GM13977 (cell line): ENCODE results near the gene TEX29.

Experiments
- DNase-seq: peaks from one replicate; pipeline ENCODE4 v3.0.0; 2012; ENCODE audit warnings: low spot score
- CTCF ChIP-seq: IDR thresholded peaks from 2 replicates; pipeline ENCODE4 v1.5.1; 2012; ENCODE audit warnings: mild to moderate bottlenecking, control low read depth; ENCODE audit not compliant: insufficient read depth; ENCODE audit errors: extremely low read depth, missing control alignments
- in situ Hi-C: fragments of 300-500 bp; cut with MboI; formaldehyde crosslinking; loops from one replicate; pipeline ENCODE4 v1.12.0; 2022; ENCODE audit warnings: low sequenced_read_pairs, low pct_unique_long_range_greater_than_20kb, mixed read lengths, inconsistent platforms; ENCODE audit not compliant: unreplicated experiment

Gene TEX29

GRCh38 chr13:111360452-111360851 lies 40.0 kb downstream of the TEX29 start:
- DNase-seq, result no peak
- in situ Hi-C loops, result no loop called here
- TF ChIP-seq CTCF, result no peak

DNA sequence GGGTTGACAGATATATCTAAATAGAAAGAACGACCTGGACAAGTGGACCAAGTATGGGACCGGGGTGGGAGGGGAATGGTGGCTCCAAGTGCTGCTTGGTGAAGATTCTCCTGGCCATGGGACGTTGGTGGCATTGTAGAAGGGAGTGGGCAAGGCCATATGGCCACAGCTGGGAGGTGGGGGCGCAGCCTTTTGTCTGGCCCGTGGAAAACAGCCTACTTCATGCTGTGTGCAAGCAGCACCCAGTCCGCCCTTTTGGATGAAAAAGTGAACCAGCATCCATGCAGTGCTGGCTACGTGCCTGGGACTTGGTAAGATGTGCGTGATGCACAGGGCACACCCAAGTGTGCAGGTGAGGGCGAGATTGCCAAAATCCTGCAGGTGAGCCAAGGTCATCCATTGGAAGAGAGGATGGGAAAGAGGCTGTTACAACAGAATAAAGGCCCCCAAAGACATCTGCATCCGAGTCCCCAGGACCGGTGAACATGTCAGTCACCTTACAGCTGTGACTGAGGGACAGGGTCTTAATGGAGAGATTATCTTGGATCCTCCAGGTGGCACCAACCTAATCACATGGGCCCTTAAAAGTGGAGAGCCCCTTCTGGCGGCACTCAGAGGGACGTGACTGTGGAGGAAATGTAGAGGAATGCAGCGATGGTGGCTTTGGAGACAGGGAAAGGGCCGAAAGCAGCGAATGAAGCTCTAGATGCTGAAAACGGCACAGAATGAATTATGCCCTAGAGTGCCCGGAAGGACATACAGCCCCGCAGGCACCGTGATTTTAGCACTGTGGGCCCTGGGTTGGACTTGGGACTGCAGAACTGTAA lies 40.8 kb downstream of the TEX29 start:
- in situ Hi-C loops, result no loop called here
- TF ChIP-seq CTCF, result no peak
- no peak for DNase-seq

GRCh38 chr13:111361873-111362648 lies 41.6 kb downstream of the TEX29 start:
- no peak for TF ChIP-seq CTCF
- DNase-seq, result no peak
- in situ Hi-C loops, result no loop called here

GRCh38 chr13:111363121-111363520 lies 42.7 kb downstream of the TEX29 start:
- no peak for DNase-seq
- no peak for TF ChIP-seq CTCF
- in situ Hi-C loops, result no loop called here

GRCh38 chr13:111363591-111363990 lies 43.1 kb downstream of the TEX29 start:
- DNase-seq, result no peak
- TF ChIP-seq CTCF, result no peak
- in situ Hi-C loops, result no loop called here

DNA sequence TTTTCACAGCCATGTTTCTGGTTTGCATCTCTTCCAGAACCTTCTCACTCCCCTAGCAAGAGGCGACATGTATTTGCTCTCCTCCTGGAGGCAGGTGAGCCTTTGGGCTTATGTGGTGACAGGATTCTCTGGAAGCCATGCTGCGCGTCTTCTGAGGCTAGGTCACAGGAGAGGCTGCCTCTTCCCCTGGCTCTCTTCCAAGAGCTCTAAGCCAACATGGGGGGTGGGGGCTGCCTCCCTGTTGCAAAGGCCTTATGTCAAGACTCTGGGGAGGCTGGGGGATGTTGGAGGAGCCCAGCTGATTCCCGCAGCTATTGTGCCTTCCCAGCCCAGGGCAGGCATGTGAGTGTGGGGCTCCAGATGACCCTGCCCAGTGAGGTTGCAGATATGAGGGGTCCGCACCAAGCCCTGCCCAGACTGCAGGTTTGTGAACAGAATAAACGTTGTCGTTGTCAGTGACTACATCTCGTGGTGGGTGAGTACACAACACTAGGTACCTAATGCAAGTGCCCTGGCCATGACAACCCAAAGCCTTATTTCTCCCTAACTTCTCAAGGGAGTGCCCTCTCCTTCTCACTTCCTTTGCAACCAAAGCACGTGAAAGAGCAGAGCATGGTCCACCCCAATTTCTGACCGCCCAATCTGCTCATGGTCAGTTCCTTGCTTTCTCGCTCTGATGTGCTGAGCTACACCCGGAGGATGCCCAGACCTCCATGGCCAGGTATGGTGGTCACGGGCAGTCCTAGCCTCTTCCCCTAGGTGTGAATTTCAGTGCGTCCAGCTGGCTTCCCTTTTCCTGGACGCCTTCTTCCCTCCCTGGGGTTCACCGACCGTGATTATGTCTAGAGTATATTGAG lies 44.9 kb downstream of the TEX29 start:
- no peak for DNase-seq
- in situ Hi-C loops, result no loop called here
- no peak for TF ChIP-seq CTCF
